D721Med (cell line): ENCODE data around the gene ALDH4A1.

Experiments used
- DNase-seq: peaks from one replicate; pipeline ENCODE4 v3.0.0; 2011; ENCODE audit warnings: low spot score; ENCODE audit not compliant: insufficient read length
- FAIRE-seq: peaks from 2 replicates; lab custom pipeline; 2011; peaks lifted over from hg19 to GRCh38; lab: Jason Lieb, UNC
- CTCF ChIP-seq: IDR thresholded peaks from 2 replicates; pipeline ENCODE4 v1.5.1; 2012; ENCODE audit warnings: mild to moderate bottlenecking, control low read depth; ENCODE audit not compliant: insufficient read depth; ENCODE audit errors: missing control alignments

Gene ALDH4A1

GRCh38 chr1:18881642-18882431, 20.5 kb downstream of the ALDH4A1 start:
- DNase-seq (no peak), FAIRE-seq (no peak)
- no peak for TF ChIP-seq CTCF

- FAIRE-seq (no peak), DNase-seq (no peak)
- no peak for TF ChIP-seq CTCF
Measured at GRCh38 chr1:18881164-18881563, 21.2 kb downstream of the ALDH4A1 start.

- no peak for TF ChIP-seq CTCF
- DNase-seq (no peak), FAIRE-seq (no peak)
Measured at GRCh38 chr1:18880585-18880984, 21.8 kb downstream of the ALDH4A1 start.

- no peak for FAIRE-seq
- no peak for DNase-seq
- no peak for TF ChIP-seq CTCF
Measured at GRCh38 chr1:18879791-18880309, 22.5 kb downstream of the ALDH4A1 start.

GRCh38 chr1:18879215-18879790, 23.1 kb downstream of the ALDH4A1 start:
- FAIRE-seq (no peak), DNase-seq (no peak)
- no peak for TF ChIP-seq CTCF

GRCh38 chr1:18878538-18879214, 23.7 kb downstream of the ALDH4A1 start:
- TF ChIP-seq CTCF: no peak
- FAIRE-seq: no peak
- DNase-seq: no peak

GRCh38 chr1:18877282-18877681, 25.1 kb downstream of the ALDH4A1 start:
- no peak for TF ChIP-seq CTCF
- FAIRE-seq (no peak), DNase-seq (no peak)
